Activated T-cell treated with anti-CD3 and anti-CD28 coated beads, Interleukin-2, amount 50 U/mL, for 4 hours (primary cell): Measurements from ENCODE around the gene ARHGEF16. TPM values are rescaled to one million over a fixed set of nuclear protein-coding genes. Genes with fewer than 3 reads are reported as not detected.

Source experiments
- ATAC-seq, 2 donors: fragments of 200-7000 bp; cut with Tn5 transposase; one replicate each; pipeline ENCODE4 v1.10.0; 2021
- DNase-seq: peaks from one replicate; pipeline ENCODE4 v3.0.0-alpha.2; 2020
- H3K27me3 Mint-ChIP-seq: one replicate; pipeline ENCODE4 v1.8.0; 2021; ENCODE audit warnings: low read depth, mixed read lengths
- H3K36me3 Mint-ChIP-seq: one replicate; pipeline ENCODE4 v1.8.0; 2022; ENCODE audit warnings: mixed read lengths; ENCODE audit not compliant: insufficient read depth
- H3K4me1 Mint-ChIP-seq: one replicate; pipeline ENCODE4 v1.8.0; 2021; ENCODE audit warnings: low read depth, mixed read lengths
- H3K4me3 Mint-ChIP-seq: one replicate; pipeline ENCODE4 v1.8.0; 2021; ENCODE audit warnings: mild to moderate bottlenecking, moderate library complexity, mixed read lengths
- H3K9me3 Mint-ChIP-seq: one replicate; pipeline ENCODE4 v1.8.0; 2021; ENCODE audit warnings: mixed read lengths
- total RNA-seq, 3 donors: library from RNA; stranded (reverse); gene quantifications; one replicate each; pipeline ENCODE4 v1.2.1, GENCODE V29; 2021

The ARHGEF16 gene
- total RNA-seq, 3 donors from 2014 or later = 0.13 to 0.15 TPM; not detected in 1

GRCh38 chr1:3506943-3507342 lies 52.5 kb downstream of the ARHGEF16 start:
- H3K36me3 Mint-ChIP-seq = peaks cover 6% of the 10 kb centered on the region
- no peaks in the 10 kb centered on the region for H3K4me1 Mint-ChIP-seq
- H3K9me3 Mint-ChIP-seq = no peaks in the 10 kb centered on the region
- ATAC-seq (no peak), DNase-seq (no peak)
- no peaks in the 10 kb centered on the region for H3K27me3 Mint-ChIP-seq
- no peak overlapping the region for H3K4me3 Mint-ChIP-seq

GRCh38 chr1:3507636-3508275 lies 53.3 kb downstream of the ARHGEF16 start:
- H3K27me3 Mint-ChIP-seq = no peaks in the 10 kb centered on the region
- no peak for DNase-seq
- no peaks in the 10 kb centered on the region for H3K4me1 Mint-ChIP-seq
- H3K4me3 Mint-ChIP-seq = no peak overlapping the region
- no peak for ATAC-seq
- no peaks in the 10 kb centered on the region for H3K9me3 Mint-ChIP-seq
- peaks cover 6% of the 10 kb centered on the region for H3K36me3 Mint-ChIP-seq

- Mint-ChIP-seq H3K4me3 (no peak overlapping the region), H3K36me3 (peaks cover 6% of the 10 kb centered on the region), H3K9me3 (no peaks in the 10 kb centered on the region), H3K4me1 (no peaks in the 10 kb centered on the region), H3K27me3 (no peaks in the 10 kb centered on the region)
- no peak for DNase-seq
- no peak for ATAC-seq
Measured at GRCh38 chr1:3508757-3509415, 54.4 kb downstream of the ARHGEF16 start.

GRCh38 chr1:3509721-3510120 lies 55.3 kb downstream of the ARHGEF16 start:
- no peaks in the 10 kb centered on the region for H3K9me3 Mint-ChIP-seq

GRCh38 chr1:3510136-3510955 lies 55.9 kb downstream of the ARHGEF16 start:
- H3K27me3 Mint-ChIP-seq = no peaks in the 10 kb centered on the region
- H3K4me3 Mint-ChIP-seq = no peak overlapping the region
- peaks cover 6% of the 10 kb centered on the region for H3K36me3 Mint-ChIP-seq
- no peaks in the 10 kb centered on the region for H3K9me3 Mint-ChIP-seq
- no peak for ATAC-seq
- no peak for DNase-seq
- no peaks in the 10 kb centered on the region for H3K4me1 Mint-ChIP-seq

More at GRCh38 chr1:3509721-3510120, 55.3 kb downstream of the ARHGEF16 start:
- Mint-ChIP-seq H3K27me3 (no peaks in the 10 kb centered on the region), H3K4me1 (no peaks in the 10 kb centered on the region), H3K36me3 (peaks cover 6% of the 10 kb centered on the region), H3K4me3 (no peak overlapping the region)
- ATAC-seq (no peak), DNase-seq (no peak)

- Mint-ChIP-seq H3K9me3 (no peaks in the 10 kb centered on the region), H3K36me3 (peaks cover 6% of the 10 kb centered on the region), H3K4me1 (no peaks in the 10 kb centered on the region), H3K4me3 (no peak overlapping the region), H3K27me3 (no peaks in the 10 kb centered on the region)
- no peak for DNase-seq
- no peak for ATAC-seq
Measured at GRCh38 chr1:3510956-3511250, 56.4 kb downstream of the ARHGEF16 start.

GRCh38 chr1:3511306-3511705 lies 56.8 kb downstream of the ARHGEF16 start:
- Mint-ChIP-seq H3K27me3 (no peaks in the 10 kb centered on the region), H3K9me3 (no peaks in the 10 kb centered on the region), H3K4me1 (no peaks in the 10 kb centered on the region), H3K4me3 (no peak overlapping the region), H3K36me3 (peaks cover 6% of the 10 kb centered on the region)
- no peak for ATAC-seq
- DNase-seq = no peak

- Mint-ChIP-seq H3K4me1 (no peaks in the 10 kb centered on the region), H3K4me3 (no peak overlapping the region), H3K36me3 (peaks cover 4% of the 10 kb centered on the region), H3K27me3 (no peaks in the 10 kb centered on the region), H3K9me3 (no peaks in the 10 kb centered on the region)
- ATAC-seq (no peak), DNase-seq (no peak)
Measured at GRCh38 chr1:3511856-3512255, 57.4 kb downstream of the ARHGEF16 start.

GRCh38 chr1:3514404-3514803 lies 59.9 kb downstream of the ARHGEF16 start:
- ATAC-seq = no peak
- H3K4me3 Mint-ChIP-seq = no peak overlapping the region
- H3K9me3 Mint-ChIP-seq = no peaks in the 10 kb centered on the region
- H3K4me1 Mint-ChIP-seq = no peaks in the 10 kb centered on the region
- no peaks in the 10 kb centered on the region for H3K36me3 Mint-ChIP-seq
- H3K27me3 Mint-ChIP-seq = no peaks in the 10 kb centered on the region
- DNase-seq = no peak

DNA sequence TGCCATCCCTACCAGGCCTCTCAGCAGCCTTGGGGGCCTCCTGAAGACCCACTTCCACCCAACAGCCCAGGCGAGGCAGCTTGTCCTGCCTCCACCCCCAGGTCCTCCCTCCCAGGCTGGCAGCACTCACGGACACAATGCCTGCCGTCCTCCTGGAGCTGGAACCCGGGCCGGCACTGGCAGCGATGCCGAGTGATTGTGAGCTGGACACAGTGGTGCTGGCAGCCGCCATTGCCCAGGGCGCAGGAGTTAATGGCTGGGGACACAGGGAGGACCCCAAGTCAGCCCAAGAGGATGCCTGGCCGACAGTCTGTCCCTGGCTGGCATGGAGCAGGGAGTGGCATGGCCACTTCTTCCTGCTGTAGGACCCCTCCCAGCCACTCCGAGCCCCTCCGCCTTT lies 60.8 kb downstream of the ARHGEF16 start:
- ATAC-seq = no peak
- H3K9me3 Mint-ChIP-seq = no peaks in the 10 kb centered on the region
- no peaks in the 10 kb centered on the region for H3K36me3 Mint-ChIP-seq
- no peaks in the 10 kb centered on the region for H3K27me3 Mint-ChIP-seq
- no peak overlapping the region for H3K4me3 Mint-ChIP-seq
- no peaks in the 10 kb centered on the region for H3K4me1 Mint-ChIP-seq
- DNase-seq = no peak

DNA sequence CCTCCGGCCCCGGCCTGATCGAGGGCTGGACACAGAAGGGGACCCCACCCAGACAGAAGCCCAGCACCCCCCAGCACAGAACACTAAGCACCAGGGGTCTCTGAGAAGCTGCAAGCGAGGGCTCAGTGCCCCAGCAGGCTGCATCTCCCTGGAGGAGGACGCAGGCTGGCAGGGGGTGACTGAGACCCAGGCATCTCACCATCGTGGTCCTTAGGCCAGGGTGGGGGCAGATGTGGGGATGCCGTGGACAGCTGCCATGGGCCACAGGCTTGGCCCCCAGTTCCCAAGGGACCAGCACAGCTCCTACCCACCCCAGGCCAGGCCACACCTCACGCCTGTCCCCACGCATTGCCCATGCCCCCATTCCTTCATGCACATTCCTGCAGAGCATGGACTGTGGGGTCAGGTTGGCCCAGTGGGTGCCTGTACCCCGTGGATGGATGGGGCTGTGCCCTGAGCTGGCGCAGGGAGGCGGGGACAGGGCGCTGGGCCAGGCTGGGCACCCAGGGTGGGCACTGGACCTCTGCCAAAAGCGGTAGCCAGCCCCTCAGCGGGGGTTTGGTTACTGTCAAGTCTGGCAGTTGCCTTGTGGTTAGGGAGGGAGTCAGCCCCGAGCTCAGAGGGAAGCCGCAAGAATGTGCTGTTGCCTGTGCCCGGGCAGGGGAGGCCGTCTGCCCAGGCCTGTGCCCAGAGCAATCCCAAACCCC lies 61.5 kb downstream of the ARHGEF16 start:
- ATAC-seq = no peak
- DNase-seq = no peak
- H3K36me3 Mint-ChIP-seq = no peaks in the 10 kb centered on the region
- no peaks in the 10 kb centered on the region for H3K27me3 Mint-ChIP-seq
- H3K9me3 Mint-ChIP-seq = no peaks in the 10 kb centered on the region
- no peak overlapping the region for H3K4me3 Mint-ChIP-seq
- no peaks in the 10 kb centered on the region for H3K4me1 Mint-ChIP-seq

GRCh38 chr1:3516481-3516869 lies 62.0 kb downstream of the ARHGEF16 start:
- DNase-seq = no peak
- H3K4me3 Mint-ChIP-seq = no peak overlapping the region
- no peaks in the 10 kb centered on the region for H3K4me1 Mint-ChIP-seq
- no peaks in the 10 kb centered on the region for H3K27me3 Mint-ChIP-seq
- no peak for ATAC-seq
- no peaks in the 10 kb centered on the region for H3K9me3 Mint-ChIP-seq
- no peaks in the 10 kb centered on the region for H3K36me3 Mint-ChIP-seq

DNA sequence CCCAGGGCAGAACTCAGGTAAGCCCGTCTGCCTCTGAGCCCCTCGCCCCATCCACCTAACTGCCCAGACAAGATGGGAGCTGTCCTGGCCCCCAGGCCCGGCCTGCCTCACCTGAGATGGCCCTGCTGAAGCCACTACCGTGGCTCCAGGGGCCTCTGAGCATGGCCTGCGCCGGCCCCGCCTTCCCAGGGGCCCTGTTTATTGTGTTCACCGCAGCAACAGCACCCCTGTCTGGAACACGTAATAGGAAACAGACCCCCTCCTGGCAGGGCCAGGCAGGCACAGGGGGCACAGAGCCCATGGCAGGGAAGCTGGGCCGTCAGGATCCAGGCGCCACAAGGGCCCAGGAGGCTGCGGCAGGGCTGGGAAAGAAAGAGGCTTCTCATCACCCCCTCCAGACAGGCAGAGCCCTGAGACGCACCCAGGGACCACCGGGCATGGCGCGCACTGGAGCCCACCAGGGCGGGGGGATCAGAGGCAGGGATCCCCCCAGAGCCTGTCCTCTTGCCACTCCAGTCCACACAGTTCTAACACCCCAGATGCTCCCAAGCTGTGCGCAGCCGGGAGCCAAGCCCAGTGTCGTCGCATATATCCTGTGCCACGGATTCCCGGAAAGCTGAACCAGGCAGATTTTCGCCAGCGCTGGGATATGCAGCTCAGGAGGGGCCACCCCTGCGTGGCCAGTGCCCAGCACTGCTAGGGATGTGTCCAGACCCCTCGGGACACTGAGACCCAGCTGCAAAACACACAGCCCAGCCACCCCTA lies 62.6 kb downstream of the ARHGEF16 start:
- H3K27me3 Mint-ChIP-seq = no peaks in the 10 kb centered on the region
- H3K4me3 Mint-ChIP-seq = no peak overlapping the region
- no peaks in the 10 kb centered on the region for H3K9me3 Mint-ChIP-seq
- DNase-seq (no peak), ATAC-seq (no peak)
- no peaks in the 10 kb centered on the region for H3K36me3 Mint-ChIP-seq
- no peaks in the 10 kb centered on the region for H3K4me1 Mint-ChIP-seq

- no peaks in the 10 kb centered on the region for H3K9me3 Mint-ChIP-seq
- H3K4me3 Mint-ChIP-seq = no peak overlapping the region
- DNase-seq (peak; percentile 30), ATAC-seq (no peak)
- H3K27me3 Mint-ChIP-seq = no peaks in the 10 kb centered on the region
- no peaks in the 10 kb centered on the region for H3K36me3 Mint-ChIP-seq
- H3K4me1 Mint-ChIP-seq = no peaks in the 10 kb centered on the region
Measured at GRCh38 chr1:3518256-3518655, 63.8 kb downstream of the ARHGEF16 start.
